Bone marrow (tissue), 2 donors: ENCODE results near the gene SFXN5.

Experiments
- DNase-seq, 2 donors: peaks; one replicate each; lab custom pipeline; 2025; lab: John Stamatoyannopoulos, UW

Gene SFXN5

DNA sequence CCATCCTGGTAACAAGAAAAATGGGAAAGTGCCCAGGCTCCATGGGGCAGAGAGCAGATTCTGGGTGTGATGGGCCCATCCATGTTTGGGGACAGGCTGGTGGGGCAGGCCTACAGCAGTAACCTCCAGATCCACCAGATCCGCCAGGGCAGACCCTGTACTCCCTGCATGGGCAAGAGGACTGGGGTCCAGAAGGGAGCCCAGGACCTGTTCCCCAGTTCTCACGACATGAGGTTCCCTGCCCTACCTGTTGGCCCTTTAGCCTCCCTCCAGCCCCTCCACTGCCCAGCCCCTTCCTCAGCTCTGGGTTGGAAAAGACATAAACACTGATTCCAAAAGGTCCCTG is 115.5 kb downstream of the SFXN5 start:
- DNase-seq = no peak

DNA sequence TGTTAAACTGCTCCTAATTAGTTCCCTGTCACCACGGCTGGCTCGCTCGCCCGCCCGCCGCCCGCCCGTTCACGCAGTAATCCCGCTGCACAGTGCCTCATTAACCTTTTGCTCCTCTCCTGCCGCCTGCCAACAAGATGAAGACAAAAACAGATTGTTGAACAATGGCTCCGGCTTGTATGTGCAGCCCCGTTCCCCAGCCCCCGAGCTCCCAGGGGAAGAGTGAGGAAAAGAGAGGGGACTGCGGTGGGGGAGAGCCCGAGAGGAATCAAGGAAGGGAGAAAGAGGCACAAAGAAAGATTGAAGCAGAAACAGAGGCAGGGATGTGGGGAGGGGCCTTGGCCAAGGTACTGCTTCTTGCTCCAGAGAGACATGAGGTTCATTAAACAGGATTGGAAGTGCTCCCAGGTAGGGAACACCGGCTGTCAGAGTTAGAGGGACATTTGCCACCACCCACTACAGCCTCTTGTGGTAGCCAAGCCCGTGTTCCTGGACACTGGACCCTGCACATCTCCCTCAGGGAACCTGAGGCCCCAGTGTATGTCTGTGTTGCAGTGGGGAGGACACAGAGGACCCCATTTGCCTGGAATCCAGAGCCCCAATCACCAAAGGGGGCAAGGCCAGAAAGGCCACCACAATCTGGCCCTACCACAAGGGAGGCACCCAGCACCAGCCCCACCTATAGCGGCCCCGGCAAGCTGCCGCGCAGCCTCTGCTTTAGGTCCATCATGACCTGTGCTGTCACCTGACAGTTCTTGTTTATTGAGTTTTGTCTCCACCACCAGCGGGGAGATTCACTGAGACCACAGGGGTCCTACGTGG is 116.1 kb downstream of the SFXN5 start:
- no peak for DNase-seq

DNA sequence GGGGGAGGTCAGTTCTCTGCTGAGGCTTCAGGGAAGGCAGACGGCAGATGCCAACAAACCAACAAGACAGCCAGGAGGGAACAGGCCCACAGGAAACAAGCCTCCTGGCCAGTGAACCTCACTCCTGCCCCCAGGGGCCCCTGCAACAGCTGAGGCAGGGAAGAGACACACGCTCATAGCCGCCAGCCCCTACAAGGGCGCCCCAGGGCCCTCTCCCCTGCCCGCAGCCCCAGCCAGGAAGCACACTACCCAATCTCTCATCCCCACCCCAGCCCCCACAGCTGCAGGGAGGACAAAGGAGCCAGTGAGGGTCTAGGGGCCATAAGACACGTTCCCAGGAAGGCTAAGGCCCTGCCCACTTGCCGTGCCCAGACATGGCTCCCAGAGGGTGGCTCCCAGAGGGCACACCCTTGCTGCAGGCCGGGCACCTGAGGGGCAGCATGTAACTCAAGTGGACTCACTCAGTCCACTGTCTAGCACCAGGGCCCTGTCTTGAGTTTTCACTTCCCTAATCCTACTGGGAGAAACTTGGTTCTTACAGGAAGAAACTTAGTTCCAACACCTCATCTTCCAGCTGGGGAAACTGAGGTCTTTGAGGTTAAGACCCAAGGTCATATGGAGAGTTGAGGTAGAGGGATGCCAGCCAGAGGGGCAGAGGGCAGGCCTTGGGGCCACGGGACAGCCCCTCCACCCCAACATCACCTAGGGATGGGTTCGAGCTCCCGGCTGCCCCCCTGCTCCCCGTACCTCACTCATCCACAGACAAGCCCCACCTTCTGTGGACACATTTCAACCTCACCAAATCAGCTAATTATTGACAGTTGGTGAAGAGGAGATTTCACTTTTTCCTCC is 116.9 kb downstream of the SFXN5 start:
- DNase-seq = no peak

DNA sequence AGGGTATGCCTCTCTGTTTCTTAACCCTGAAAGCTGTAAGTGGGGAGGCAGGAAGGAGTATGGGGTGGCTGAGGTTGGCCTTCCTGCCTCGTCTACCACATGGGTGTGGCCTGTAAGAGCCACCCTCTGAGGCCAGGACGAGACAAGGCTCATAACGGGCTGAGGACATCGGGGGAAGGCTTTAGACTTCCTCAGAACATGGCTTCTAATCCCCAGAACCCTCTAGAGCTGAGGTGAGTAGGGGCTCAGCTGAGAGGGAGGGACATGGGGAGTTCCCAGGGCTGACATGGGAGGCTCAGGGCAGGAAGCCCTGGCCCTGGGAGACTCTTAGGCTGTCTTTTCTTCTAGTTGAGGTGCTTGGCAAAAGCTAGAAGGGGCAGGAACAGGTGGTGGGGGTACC is 117.5 kb downstream of the SFXN5 start:
- DNase-seq = no peak

DNA sequence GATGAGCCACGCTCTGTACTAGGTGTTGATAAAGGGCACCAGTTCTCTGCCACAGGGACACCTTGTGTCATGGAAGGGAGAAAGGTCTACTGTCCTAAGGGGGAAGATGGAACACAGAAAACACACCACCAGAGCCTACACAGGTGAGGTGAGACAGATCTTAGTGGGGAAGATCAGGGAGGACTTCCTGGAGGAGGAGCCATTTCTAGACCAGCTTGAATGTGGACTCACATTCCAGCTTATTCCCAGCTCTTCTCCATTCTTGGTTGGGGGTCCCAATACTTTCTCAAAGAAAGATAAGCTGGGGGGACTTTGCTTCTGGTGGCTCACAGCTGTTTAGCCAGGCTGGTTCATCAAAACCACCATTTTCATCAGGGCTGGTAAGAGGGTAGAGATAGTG is 118.0 kb downstream of the SFXN5 start:
- no peak for DNase-seq

DNA sequence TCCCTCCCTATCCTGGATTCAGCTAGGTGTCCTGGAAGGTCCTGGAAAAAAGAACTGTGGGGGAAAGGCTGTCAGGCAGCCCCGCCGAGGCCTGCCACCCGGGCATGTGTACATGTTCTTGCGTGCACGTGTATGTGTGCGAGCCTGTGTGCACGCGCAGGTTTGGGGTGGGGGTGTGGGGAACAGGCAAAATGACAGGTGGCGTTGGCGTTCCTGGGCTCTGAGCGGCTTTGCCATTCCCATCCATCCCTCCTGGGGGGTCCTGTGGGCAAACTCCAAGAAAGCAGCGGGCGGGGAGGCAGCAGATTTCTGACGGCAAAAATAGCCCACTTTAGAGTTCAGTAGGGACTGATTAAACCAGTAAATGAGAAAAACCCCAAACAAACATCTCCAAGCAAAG is 118.6 kb downstream of the SFXN5 start:
- no peak for DNase-seq

DNA sequence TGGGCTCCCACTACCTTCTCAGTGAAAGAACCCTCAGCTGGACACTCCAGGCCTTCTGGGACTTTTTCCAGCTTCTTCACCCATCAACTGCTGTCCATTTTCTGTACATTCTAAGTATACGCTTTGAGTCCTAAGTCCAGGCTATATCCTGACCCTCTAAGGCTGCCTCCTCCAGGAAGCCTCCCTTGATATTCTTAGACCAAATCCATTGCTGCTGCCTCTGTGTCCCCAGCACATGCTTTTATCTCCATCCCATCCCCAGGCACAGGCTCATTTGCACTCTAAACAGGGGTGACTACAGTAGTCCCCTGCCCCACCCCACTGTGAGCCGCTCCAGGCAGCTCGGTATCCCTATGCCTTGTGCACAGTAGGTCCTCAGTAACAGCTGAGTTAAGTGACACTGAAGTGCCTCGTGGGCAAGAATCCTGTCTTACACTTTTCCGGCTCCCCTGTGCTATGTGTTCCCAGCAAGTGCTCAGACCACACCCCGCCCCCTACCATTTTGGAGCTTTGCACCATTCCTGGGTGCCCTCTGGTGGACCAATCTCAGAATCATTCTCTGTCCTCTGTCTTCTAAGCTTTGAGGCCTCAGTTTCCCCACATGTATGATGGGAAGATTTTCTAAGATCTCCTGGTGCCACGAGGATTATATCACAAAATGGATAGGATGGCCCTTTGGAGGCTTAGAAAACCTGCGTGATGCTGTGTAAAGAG is 119.2 kb downstream of the SFXN5 start:
- no peak for DNase-seq

DNA sequence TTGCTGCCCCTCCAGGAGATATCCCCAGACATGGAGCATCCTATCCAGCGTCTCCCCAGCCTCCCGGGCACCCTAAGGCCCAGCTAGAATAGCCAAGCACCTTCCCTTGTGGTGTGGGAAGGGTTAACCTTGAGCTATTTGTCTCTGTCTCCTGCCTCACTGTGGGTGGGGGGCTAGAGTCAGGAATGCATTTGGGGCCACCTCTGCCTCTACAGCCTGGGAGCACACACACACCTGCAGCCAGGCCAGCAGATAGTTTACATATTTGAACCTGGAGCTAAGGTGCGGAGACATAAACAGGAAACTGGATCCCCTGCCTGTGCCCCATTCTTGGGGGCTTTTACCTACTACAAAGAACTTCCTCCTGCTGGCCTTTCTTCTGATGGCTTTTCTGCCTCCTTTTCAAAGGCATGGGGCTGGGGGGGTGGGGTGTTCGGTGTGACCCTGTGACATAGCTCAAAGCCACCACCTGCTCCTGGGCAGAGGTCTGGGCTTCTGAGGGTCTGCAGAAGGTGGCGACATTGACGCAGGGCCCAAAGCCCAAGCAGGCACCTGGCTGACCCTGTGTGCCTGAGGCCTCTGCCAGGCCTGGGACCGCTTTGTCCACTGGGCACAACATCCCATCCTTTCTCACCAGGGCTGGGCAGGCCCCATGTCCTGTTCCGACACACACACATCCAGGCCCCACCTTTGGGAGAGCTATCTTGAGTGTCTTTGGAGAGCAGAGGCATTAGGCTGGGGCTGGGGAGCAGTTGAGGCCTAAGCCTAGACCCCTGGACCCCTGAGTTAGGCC is 120.0 kb downstream of the SFXN5 start:
- DNase-seq = no peak

DNA sequence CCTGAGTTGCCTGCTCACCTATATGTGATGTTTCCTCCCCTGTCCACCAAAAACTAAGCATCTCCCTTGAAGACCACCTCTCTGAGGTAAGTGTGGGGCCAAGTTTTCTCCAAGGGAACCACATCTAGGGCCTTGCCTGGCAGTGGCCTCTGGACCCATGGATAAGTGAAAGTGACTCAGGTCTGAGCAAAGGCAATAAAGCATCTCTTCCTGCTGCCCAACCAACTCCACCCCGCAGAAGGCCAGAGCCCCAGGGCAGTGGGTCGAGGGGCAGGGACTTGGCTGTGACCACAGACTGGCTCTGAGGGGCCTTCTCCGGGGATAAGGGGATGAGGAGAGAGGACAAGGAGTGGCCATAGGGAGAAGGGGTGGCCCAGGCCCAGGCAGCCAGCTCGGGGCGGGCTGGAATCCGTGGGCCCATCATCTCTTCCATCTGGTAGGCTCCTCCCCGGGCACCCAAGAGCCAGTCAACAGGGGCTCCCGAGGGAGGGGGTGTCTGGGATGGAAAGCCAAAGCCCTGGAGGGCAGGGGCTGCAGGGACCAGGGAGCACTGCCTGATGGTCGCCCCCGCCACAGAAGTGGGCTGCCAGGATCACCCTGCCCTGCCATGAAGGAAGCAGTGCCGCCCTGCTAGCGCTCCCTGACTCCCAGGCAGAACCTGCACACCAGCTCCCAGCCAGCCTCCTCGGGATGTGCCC is 120.8 kb downstream of the SFXN5 start:
- DNase-seq = no peak

DNA sequence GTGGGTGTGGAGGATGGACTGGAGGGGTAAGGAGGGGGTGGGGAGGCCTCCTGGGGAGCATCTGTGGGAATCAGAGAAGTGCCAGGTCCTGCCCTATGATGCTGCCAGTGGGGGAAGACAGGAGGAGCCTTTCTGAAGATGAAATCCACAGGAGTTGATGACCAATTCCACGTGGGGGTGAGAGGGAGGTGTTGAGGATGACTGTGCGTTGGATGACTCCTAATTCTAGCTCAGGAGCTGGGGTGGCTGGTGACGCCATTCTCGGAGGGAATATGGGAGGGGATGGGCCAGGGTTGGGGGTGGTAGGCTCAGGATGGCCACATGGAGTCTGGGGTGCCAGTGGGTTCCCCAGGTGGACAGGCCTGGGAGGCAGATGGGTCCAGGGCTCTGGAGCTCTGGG is 121.9 kb downstream of the SFXN5 start:
- no peak for DNase-seq

DNA sequence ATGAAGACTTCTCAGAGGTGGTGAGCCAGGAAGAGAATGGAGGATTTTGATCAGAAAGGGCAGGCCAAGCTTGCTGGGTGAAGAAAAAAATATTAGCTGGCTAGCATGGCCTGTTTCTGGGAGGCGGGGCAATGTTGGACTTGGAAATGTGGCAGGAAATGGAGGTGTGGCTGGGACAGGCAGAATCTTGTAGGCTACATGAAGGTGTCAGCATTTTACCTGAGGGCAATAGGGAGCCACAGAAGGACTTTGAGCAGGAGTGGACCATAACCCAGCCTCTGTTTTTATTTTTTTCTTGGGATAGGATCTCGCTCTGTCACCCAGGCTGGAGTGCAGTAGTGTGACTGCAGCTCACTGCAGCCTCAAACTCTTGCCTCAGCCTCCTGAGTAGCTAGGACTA is 122.5 kb downstream of the SFXN5 start:
- DNase-seq = no peak

DNA sequence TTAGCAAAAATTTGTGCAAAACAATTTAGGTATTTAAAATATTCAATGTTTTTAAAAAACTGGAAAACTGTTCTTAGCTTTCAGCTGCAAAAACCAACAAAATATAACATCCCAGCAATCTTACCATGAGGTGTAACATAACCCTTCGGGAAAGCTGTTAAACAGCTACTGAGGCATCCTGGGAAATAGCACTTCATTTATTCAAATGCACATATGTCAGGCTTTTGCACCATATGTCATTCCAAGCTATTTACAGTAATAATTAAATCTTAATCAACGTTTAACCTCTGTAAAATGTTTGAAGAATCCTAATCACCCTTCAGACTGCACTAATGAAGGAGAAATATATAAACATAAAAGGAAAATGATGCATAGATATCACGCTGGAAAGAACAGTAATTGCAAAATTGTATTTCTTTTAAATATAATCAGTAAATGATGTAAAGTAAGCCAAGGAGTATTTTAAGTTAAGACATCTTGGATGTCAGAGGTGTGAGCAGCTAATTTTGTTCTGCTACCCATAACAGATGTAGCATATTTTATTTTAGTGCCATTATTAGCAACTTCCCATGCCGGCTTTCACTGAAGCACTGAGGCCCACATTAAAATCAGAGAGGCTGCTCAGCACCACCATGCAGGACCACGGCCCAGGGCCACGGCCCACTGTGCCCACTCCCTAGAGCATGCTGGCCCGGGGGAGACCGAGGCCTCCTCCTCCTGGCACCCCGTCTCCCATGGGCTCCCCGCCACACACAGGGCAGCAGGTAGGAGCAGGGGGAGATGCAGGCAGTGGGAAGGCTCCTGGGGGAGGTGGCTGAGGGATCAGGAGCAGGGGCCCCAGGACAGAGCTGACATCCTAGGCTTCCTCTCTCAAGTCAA is 123.3 kb downstream of the SFXN5 start:
- DNase-seq = no peak

DNA sequence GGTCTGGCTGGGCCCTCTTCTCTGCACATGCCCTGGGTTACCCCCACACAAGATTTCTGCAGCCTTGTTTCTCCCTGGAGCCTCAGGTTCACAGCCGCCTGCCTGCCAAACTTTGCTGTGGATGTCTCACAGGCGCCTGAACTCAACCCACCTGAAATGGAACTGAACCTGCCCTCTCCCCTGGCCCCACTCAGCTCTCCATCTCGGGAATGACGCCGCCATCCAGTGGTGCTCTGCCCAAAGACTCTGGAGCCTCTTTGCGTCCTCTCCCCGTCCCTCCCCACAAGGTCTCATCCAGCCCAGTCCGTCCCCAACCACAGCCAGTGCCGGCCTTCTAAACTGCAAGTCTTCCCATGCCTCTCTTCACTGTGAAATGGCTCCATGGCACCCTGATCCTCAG is 125.0 kb downstream of the SFXN5 start:
- no peak for DNase-seq

DNA sequence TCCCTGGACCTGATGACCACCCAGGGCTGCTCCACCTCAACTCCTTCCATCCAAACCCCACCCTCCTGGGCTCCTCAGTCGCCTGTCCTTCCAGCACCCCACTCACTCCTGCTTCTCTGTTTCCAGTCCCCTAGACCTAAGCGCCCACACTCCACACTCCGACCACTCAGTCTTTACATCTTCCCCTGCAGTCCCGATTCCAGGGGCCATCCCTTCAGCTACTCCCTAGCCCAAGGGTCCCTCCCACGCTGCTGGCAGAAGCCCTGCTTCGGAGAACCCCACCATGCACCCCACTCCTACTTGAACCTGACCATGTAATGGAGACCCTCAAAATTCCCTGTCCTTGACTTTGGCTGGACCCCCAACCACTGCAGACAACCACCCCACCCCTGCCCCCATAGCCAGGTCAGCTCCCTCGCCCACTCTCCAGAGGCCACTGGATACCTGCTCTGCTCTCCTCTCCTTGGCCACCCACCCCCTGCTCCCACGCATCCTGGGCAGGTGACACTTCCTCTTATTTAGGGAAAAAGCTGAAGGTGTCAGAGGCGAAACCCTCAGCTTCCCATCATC is 126.0 kb downstream of the SFXN5 start:
- no peak for DNase-seq

DNA sequence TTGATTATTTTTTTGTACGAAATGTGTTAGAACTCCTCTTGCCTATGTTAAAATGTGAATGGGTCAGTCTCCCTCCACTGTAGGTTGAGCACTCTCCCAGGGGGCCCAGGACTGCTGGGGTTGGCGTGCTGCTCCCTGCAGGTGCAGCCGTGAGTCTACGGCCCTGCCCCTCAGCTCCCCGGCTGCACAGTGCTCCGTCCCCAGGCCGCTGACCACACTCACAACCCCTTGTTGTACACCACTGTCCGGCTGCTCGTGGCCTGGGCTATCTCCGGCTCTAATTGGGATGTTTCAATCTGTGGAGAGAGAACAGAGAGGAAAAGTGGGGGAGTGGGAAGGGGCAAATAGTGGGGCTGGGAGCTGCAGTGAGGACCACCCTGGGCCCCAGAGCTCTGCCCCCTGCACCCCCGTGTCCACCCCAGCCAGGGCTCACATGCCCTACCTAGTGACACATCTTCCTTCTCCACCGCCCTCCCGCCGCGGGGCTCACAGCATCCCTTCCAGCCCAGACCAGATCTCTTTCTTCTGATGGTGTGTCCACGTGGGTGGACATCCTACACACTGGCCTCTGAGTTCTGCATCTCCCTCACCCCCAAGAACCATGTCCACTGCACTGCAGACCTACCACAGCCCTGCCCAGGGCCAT is 126.6 kb downstream of the SFXN5 start:
- no peak for DNase-seq

DNA sequence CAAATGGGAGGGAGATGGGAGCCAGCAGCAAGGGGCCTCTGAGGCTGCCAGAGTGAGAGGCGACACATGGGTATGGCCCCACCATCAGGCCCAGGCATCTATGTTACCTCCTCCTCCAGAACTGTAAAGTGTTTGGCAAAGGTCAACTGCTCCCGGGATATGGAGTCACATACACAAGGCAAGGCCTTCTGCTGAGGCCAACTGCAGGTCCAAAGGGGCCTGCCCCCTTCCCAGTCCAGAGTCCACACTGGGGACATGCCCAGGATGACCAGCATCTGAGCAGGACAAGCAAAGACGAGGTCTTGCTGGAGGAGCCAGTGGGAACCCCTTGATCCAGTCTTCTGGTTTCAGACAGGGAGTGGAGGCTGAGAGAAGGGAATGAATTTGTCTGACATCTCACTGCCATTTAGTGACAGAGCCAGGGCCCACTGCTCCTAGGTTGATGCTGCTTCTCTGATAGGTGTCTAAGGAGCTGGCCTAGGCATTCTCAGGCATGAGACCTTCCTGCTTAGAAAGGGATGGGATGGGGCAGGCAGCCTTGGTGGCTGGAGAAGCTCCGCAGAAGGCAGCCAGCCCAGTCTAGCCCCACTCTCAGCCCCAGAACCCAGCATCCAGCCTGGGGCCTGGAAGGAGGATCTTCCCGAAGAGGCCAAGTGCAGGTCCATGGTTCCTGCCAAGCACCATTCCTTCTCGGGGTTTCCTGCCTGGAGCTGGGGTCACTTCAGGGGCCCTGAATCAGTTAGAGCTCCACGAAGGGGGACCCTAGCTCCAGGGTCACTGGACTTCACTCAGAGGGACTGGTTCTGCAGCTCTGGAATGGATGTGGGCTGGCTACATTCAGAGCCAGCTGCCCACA is 127.7 kb downstream of the SFXN5 start:
- DNase-seq = no peak

DNA sequence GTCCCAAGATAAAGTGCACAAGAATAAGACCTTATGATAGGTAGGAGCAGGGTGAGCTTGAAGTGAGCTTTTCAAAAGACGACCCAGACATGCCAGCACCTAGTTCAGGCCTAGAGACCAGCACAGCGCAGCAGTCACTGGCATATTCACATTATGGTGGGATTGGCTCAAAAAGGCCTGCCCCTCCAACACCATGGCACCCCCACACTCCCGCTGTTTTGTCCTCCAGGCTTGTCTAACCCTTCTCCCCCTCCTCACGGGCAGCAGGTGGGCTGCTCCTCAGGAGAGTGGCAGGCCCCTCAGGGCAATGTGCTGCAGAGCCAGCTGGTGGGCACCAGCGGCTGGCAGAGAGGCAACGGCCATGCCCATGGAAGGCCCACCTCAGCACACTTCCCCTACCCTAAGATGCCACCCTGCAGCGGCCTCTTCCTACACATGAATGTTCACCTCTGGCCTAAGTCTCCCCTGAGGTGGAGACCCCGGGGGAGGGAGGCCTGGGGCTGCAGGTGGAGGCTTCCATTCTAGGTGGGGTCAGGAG is 128.6 kb downstream of the SFXN5 start:
- no peak for DNase-seq

DNA sequence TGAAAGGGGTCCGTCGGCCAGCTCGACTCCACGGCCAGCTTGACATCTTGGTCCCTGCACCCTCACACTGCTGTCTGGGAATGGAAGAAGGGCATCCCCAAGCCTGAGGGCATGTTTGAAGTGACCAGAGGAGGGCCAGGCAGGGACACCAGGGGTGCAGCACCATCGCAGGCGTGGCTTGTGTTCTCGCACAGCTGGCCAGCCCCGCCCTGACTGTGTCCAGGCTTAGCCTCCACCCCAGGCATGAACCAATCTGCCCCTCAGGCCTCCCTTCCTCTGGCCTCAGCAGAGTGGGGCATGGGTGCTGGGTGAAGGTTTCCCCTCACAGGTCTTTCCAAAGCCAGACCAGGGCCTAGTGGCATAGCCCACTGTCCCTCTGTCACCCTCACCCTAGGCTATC is 129.2 kb downstream of the SFXN5 start:
- DNase-seq = no peak
